ENCODE data around the gene WIZ.
"Not testable (repeated sequence)": the region's sequence is repeated elsewhere in the genome, so short reads cannot be mapped to it uniquely, and the experiment has no call there.

The WIZ gene

GRCh38 chr19:15449620-15450527 lies at the start of gene WIZ:
Gene WIZ, minus strand, starts transcription at chr19:15449956. Its CDS starts 1,649 bp downstream, at chr19:15448307.
- DNase-seq, result no peak

DNA sequence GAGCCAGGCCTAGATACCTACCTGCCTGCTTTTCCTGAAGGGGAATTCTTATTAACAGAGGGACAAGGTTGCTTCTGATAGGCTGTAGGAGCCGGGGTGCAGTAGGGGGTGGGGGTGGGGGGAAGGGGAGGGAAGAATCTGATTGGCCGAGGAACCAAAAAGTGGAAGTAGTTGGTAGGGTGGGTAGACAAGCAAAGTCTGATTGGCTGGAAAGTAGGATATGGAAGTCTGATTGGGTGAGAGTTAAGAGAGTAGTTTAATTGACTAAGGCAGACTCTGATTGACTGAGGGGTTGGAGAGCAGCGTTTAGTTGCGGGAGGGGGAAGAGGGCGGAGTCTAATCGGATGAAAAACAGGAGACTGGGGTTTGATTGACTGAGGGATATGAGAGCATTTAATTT lies 49.2 kb upstream of the WIZ start:
- no peak for DNase-seq

- DNase-seq, result no peak
Measured at GRCh38 chr19:15498156-15498858, 48.6 kb upstream of the WIZ start.

GRCh38 chr19:15495151-15495550 lies 45.4 kb upstream of the WIZ start:
- DNase-seq, result no peak

GRCh38 chr19:15488489-15489226 lies 38.9 kb upstream of the WIZ start:
- no peak for DNase-seq

DNA sequence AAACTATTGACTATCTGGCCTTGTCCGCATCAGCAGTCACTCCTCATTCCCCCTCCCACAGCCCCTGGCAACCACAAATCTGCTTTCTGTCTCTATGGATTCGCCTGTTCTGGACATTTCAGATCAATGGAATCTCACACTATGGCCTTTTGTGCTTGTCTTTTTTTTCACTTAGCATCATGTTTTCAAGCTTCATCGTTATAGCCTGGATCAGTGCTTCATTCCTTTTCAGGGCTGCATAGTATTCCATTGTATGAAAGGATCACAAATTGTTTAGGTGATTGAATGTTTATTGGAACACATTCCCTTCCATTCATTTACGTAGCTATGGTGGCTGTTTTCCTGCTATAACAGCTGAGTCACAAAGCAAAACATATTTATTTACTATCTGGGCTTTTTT lies 37.3 kb upstream of the WIZ start:
- no peak for DNase-seq

DNA sequence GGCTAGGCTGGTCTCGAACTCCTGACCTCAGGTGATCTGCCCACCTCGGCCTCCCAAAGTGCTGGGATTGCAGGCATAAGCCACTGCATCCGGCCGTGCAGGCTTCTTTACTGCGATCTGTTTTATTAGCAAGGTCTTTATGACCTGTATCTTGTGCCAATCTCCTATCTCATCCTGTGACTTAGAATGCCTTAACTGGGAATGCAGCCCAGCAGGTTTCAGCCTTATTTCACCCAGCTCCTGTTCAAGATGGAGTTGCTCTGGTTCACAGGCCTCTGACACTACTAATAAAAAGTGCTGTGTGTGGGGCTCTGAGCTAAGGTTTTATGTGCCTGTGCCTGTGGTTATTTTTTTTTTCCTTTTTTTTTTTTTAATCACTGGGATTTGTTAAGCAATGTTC lies 36.0 kb upstream of the WIZ start:
- not testable (repeated sequence) for DNase-seq

GRCh38 chr19:15480996-15481395 lies 31.2 kb upstream of the WIZ start:
- not testable (repeated sequence) for DNase-seq

GRCh38 chr19:15479391-15480345 lies 29.9 kb upstream of the WIZ start, which contains the start of gene PGLYRP2:
Gene PGLYRP2, minus strand, starts transcription at chr19:15479501. Its CDS starts 130 bp downstream, at chr19:15479371.
- no peak for DNase-seq

DNA sequence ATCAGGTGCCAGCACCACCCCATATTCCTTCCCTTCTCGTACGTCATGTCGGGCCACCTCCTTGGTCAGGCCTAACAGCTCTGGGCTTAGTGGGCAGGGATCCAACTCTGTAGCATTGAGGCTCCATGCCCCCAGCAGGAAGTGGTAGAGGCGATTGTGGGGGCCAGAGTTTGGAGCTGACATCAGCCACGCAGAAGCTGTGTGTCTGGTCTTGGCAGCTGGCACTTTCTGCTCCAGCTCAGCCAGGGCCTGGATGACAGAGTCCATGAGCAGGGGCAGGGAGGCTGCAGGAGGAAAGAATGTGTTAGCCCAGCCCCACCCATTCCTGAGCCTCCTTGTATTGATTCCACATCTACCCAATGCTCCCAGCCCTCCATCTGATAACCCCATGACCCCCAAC lies 26.6 kb upstream of the WIZ start:
- DNase-seq, result no peak

GRCh38 chr19:15475611-15476010 lies 25.9 kb upstream of the WIZ start:
- no peak for DNase-seq

GRCh38 chr19:15475169-15475568 lies 25.4 kb upstream of the WIZ start:
- no peak for DNase-seq

DNA sequence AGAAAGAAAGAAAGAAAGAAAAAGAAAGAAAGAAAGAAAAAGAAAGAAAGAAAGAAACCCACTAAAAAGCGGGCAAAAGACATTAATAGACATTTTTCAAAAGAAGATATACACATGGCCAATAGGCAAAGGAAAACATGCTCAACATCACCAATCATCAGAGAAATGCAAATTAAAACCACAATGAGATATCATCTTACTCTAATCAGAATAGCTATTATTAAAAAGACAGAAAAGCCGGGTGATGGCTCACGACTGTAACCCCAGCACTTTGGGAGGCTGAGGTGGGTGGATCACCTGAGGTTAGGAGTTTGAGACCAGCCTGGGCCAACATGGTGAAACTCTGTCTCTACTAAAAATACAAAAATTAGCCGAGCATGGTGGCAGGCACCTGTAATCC lies 24.1 kb upstream of the WIZ start:
- not testable (repeated sequence) for DNase-seq

DNA sequence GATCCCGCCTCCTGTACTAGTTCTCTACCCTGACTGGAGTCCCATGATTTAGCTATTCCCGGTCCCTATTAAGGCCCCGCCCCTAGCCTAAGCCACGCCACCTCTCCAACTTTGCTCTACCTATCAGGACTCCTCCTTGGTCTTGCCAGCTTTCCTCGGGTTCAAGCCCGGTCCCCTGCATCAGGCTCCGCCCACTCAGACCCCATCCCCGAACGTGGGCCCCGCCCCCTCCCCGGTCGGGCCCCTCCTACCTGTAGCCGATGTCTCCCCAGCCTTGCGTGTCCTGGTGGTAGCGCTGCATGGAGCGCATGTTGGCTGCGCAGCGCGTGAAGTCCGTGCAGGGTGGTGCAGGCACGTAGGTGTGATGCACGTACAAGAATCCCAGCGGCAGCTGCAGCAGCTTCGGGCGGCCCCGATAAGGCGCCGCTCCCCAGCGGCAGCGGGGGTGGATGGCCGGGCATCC lies 21.9 kb upstream of the WIZ start:
- no peak for DNase-seq

DNA sequence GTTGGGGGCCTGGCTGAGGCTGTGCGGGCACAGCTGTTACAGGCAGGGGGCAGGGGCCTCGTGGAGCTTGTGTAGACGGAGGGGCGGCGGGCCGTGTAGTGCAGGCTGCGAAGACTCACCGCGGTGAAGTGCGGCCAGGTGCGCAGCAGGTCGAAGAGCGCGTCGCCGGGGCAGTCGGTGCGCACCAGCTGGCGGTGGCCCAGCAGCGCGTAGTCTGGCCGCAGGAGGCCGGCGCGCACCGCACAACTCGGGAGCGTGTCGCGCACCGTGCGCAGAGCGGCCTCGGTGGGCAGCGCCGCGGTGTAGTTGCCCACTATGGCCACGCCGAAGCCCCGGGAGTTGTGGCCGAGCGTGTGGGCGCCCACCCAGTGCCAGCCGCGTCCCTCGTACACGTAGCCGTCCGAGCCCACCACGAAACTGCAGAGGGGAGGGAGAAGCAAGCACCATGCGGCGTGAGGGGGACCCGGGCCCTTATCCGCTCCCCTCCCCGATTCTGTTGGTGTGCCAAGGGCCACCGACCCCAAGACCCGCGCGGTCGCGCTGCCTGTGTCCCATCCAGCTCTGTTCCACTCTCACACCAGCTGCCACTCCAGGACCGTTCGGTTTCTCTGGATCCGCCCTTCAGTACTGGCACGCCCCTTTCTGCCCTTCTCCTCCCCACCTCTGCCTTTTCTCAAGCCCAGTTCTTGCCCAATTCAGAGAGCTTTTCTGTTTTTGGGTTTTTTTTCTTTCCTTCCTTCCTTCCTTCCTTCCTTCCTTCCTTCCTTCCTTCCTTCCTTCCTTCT lies 19.9 kb upstream of the WIZ start:
- DNase-seq, result no peak

GRCh38 chr19:15468675-15469512 lies 19.1 kb upstream of the WIZ start:
- no peak for DNase-seq

- DNase-seq, result no peak
Measured at GRCh38 chr19:15467734-15468214, 18.0 kb upstream of the WIZ start.

- DNase-seq, result no peak
Measured at GRCh38 chr19:15466851-15467733, 17.3 kb upstream of the WIZ start.

All from NCI-H748 treated with DMSO at 0.1 percent for 48 hours (cell line).